ENCODE measurements around the gene PRKCE.

Gene PRKCE

GRCh38 chr2:46091961-46092667 is 440.6 kb downstream of the PRKCE start:
- DNase-seq = no peak
- in situ Hi-C loops (cut with HindIII; ENCODE audit: low pct_ligation_motif_present, low pct_unique_long_range_greater_than_20kb, low sequenced_read_pairs) = no loop called here

- no peak for DNase-seq
- in situ Hi-C loops (cut with HindIII; ENCODE audit: low pct_ligation_motif_present, low pct_unique_long_range_greater_than_20kb, low sequenced_read_pairs) = no loop called here
Observed at GRCh38 chr2:46094689-46095088, 443.2 kb downstream of the PRKCE start.

GRCh38 chr2:46095830-46096229 is 444.4 kb downstream of the PRKCE start:
- no peak for DNase-seq
- in situ Hi-C loops (cut with HindIII; ENCODE audit: low pct_ligation_motif_present, low pct_unique_long_range_greater_than_20kb, low sequenced_read_pairs) = no loop called here

GRCh38 chr2:46096260-46096659 is 444.8 kb downstream of the PRKCE start:
- in situ Hi-C loops (cut with HindIII; ENCODE audit: low pct_ligation_motif_present, low pct_unique_long_range_greater_than_20kb, low sequenced_read_pairs) = no loop called here
- no peak for DNase-seq

- DNase-seq = peak; percentile 98
- in situ Hi-C loops (cut with HindIII; ENCODE audit: low pct_ligation_motif_present, low pct_unique_long_range_greater_than_20kb, low sequenced_read_pairs) = no loop called here
Observed at GRCh38 chr2:46097714-46098480, 446.4 kb downstream of the PRKCE start.

GRCh38 chr2:46098621-46099062 is 447.2 kb downstream of the PRKCE start:
- in situ Hi-C loops (cut with HindIII; ENCODE audit: low pct_ligation_motif_present, low pct_unique_long_range_greater_than_20kb, low sequenced_read_pairs) = no loop called here
- DNase-seq = peak; percentile 27

- in situ Hi-C loops (cut with HindIII; ENCODE audit: low pct_ligation_motif_present, low pct_unique_long_range_greater_than_20kb, low sequenced_read_pairs) = no loop called here
- DNase-seq = no peak
Observed at GRCh38 chr2:46101557-46102220, 450.2 kb downstream of the PRKCE start.

- DNase-seq = no peak
- in situ Hi-C loops (cut with HindIII; ENCODE audit: low pct_ligation_motif_present, low pct_unique_long_range_greater_than_20kb, low sequenced_read_pairs) = no loop called here
Observed at GRCh38 chr2:46106690-46107089, 455.2 kb downstream of the PRKCE start.

GRCh38 chr2:46114996-46115395 is 463.5 kb downstream of the PRKCE start:
- DNase-seq = no peak
- in situ Hi-C loops (cut with HindIII; ENCODE audit: low pct_ligation_motif_present, low pct_unique_long_range_greater_than_20kb, low sequenced_read_pairs) = no loop called here

GRCh38 chr2:46116150-46116549 is 464.7 kb downstream of the PRKCE start:
- in situ Hi-C loops (cut with HindIII; ENCODE audit: low pct_ligation_motif_present, low pct_unique_long_range_greater_than_20kb, low sequenced_read_pairs) = no loop called here
- no peak for DNase-seq

GRCh38 chr2:46116553-46116991 is 465.1 kb downstream of the PRKCE start:
- in situ Hi-C loops (cut with HindIII; ENCODE audit: low pct_ligation_motif_present, low pct_unique_long_range_greater_than_20kb, low sequenced_read_pairs) = no loop called here
- DNase-seq = no peak

- in situ Hi-C loops (cut with HindIII; ENCODE audit: low pct_ligation_motif_present, low pct_unique_long_range_greater_than_20kb, low sequenced_read_pairs) = no loop called here
- DNase-seq = peak; percentile 70
Observed at GRCh38 chr2:46117379-46117778, 465.9 kb downstream of the PRKCE start.

GRCh38 chr2:46117994-46118393 is 466.5 kb downstream of the PRKCE start:
- in situ Hi-C loops (cut with HindIII; ENCODE audit: low pct_ligation_motif_present, low pct_unique_long_range_greater_than_20kb, low sequenced_read_pairs) = no loop called here

GRCh38 chr2:46118656-46119371 is 467.3 kb downstream of the PRKCE start:
- DNase-seq = no peak
- in situ Hi-C loops (cut with HindIII; ENCODE audit: low pct_ligation_motif_present, low pct_unique_long_range_greater_than_20kb, low sequenced_read_pairs) = no loop called here

More at GRCh38 chr2:46117994-46118393, 466.5 kb downstream of the PRKCE start:
- DNase-seq = no peak

- in situ Hi-C loops (cut with HindIII; ENCODE audit: low pct_ligation_motif_present, low pct_unique_long_range_greater_than_20kb, low sequenced_read_pairs) = no loop called here
- no peak for DNase-seq
Observed at GRCh38 chr2:46119453-46119852, 468.0 kb downstream of the PRKCE start.

GRCh38 chr2:46120792-46121555 is 469.5 kb downstream of the PRKCE start:
- in situ Hi-C loops (cut with HindIII; ENCODE audit: low pct_ligation_motif_present, low pct_unique_long_range_greater_than_20kb, low sequenced_read_pairs) = no loop called here
- DNase-seq = no peak

- DNase-seq = no peak
- in situ Hi-C loops (cut with HindIII; ENCODE audit: low pct_ligation_motif_present, low pct_unique_long_range_greater_than_20kb, low sequenced_read_pairs) = no loop called here
Observed at GRCh38 chr2:46122318-46122976, 471.0 kb downstream of the PRKCE start.

GRCh38 chr2:46123013-46123412 is 471.5 kb downstream of the PRKCE start:
- in situ Hi-C loops (cut with HindIII; ENCODE audit: low pct_ligation_motif_present, low pct_unique_long_range_greater_than_20kb, low sequenced_read_pairs) = no loop called here
- no peak for DNase-seq
